GM19023 (cell line): ENCODE measurements around the gene TCHHL1.

Experiments
- ATAC-seq: cut with Tn5 transposase; IDR thresholded peaks from one replicate; pipeline ENCODE4 v1.9.1; 2021; ENCODE audit warnings: mild to moderate bottlenecking, moderate library complexity; ENCODE audit not compliant: unreplicated experiment

The TCHHL1 gene

DNA sequence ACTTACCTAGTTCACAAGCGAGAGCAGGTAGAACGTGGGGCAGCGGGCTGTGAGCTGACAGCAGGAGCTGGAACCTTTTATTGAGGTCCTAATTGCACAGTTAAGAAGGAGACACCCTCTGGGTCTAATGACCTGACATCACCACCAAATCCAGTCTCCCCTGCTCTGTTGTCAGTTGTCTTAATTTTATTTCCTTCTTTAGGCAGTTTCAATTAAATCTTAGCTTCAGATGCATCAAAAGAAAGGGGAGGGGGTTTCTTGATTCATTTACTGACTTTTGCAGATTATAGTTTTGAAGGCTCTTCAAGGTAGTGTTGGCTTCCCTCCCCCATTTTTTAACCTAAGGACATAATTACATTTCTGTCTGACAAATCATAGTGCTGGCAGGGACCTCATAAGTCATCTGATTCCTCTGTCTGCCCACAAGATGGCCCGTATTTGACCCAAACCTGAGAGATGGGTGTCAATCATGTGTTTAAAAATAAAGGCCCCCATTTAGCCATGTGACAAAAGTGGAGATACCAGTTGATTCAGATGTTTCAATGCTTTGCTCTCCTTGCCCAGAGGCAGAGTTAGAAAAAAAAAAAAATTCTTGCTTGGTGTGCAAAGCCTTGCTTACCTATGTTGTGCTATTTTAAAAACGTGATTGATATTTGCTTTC is at the start of gene TCHHL1:
Gene TCHHL1 (minus strand): TSS at position 51 of the 661 bp plus-strand sequence. CDS start 921 bp downstream, outside the sequence.
- no peak for ATAC-seq

DNA sequence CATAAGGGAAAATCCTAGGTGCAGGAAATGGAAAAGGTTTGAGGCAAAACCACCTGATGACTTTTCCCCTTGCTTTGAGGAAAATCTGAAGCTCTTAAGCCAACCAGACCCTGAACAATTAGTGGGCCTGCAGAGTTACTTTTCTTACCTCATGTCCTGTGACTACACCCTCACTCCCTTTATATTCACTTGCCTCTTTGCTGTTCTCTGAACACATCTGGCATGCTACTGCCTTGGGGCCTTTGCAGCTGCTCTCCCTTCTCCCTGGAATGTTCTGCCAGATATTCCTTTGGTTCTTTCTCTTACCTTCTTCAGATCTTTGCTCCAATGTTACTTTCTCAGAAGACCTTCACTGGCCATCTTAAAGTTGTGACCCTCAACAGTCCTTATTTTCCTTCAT is 48.4 kb upstream of the TCHHL1 start:
- ATAC-seq = no peak

DNA sequence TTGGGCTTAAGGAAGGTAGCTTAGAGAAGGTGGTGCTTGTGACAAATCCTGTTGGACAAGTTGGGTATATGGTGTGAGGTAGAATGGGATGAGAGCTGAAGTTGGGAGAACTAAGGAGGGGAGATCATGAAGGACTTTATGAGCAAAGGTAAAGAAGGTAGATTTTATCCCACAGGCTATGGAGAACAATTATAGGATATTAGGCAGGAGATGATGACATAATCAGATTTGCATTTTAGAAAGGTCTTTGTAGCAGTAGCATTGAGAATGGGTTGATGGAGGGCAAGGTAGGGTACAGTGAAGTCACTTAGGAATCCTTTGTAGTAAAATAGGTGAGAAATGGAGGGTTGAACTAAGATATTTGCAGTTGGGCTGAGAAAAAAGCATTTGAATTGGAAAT is 41.3 kb upstream of the TCHHL1 start:
- no peak for ATAC-seq

DNA sequence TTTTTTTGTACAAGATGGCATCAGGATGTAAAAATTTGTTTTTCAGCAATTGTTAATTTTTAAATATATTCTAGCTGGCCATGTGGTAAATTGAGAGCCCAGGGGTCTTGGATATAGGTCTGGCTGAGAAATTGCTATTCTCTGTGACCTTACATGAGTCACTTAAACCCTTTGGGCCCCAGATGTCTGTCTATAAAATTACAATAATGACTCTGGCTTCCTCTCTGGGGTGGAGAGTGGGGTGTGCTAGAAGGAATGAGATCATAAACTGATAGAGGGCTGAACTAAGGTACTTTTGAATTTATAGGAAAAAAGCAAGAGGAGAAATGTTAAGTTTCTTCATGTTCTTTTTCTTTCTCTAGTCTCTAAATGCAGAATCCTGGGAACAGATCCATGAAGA is 38.8 kb upstream of the TCHHL1 start:
- ATAC-seq = no peak

DNA sequence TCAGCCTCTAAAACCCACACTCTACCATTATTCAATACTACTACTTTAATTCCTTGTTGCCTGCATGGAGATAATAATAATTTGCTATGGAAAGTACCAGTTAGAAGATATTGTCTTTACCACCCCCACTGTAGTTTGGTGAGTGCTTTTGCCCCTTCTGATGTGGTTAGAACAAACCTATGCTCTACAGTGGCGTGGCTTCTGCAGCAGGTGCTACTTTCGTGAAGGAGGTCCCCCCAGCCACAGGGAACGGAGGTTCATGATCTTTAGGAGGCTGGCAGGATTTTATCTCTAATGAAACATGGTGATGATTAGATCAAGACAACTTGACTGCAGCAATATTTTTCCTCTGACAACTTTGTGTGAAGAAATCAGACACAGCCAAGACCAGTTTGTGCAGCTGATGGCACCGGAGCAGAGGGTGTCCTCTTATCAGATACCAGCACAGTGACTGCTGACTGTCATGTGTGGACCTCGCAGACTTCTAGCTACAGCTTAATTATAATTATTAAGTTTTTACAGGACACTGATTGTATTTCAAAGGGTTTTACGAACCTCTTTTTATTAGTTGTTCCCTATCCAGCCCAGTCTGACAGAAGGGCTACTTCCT is 37.1 kb upstream of the TCHHL1 start:
- no peak for ATAC-seq

DNA sequence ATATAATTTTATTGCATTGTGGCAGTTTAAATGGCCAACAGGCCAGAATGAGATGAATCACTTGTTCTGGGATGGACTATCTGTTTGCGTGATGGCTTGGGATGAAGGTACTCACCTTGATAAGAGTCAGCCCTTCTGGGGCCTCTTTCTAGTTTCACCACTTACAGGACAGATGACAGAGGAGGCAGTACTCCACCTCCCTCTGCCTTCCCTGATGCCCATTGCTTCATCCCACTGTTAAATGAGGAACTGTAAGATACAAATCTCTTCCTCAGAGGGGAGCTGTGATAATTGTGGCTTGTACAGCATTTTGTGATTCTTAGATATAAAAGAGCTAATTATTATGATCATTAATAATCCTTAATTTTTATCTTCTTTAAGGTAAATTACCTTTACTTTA is 30.1 kb upstream of the TCHHL1 start:
- ATAC-seq = no peak

DNA sequence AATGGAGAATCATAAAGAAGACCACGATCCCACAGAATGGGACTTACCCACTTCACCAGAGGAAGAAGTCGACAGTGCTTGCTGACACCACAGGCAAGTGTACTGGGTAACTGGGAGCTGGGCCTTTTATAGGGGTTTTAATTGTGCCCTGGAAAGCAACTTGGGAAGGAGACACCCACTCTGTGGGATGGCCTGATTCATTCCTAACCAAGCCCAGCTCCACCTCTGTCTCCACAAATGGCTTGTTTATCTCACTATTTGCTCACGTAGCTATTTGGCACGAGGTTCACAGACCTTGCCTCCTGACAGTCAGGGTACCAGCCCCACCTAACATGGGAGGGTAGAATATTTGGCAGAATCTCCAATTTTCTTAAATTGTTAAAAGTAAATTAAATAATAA is 26.5 kb upstream of the TCHHL1 start, which contains the start of gene TCHH:
Gene TCHH (minus strand): TSS at position 101 of the 400 bp plus-strand sequence. CDS start 1,364 bp downstream, outside the sequence.
- no peak for ATAC-seq

DNA sequence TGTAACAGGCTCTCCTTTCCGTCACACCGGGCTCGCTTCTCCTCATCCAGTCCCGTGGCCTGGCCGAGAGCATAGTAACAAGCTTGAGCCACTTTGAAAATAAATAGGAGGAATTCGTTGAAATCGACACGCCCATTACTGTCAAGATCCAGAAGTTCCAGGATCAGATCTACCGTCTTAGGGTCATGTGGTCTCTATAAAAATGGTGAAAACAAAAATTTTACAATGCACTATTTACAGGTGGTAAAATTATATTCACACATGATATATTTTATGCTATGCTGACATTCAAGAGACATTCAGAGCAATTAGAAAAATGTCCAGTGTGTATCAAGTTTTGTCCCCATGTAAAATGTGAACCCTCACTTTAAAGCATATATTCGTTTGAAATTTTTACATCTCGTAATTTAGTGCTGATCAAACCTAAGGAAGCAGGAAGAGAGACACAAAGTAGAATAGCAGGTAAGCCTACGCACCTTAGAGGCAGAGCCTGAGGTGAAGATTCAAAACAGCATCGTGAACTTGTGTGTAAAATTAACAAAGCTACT is 24.1 kb upstream of the TCHHL1 start:
- ATAC-seq = no peak

DNA sequence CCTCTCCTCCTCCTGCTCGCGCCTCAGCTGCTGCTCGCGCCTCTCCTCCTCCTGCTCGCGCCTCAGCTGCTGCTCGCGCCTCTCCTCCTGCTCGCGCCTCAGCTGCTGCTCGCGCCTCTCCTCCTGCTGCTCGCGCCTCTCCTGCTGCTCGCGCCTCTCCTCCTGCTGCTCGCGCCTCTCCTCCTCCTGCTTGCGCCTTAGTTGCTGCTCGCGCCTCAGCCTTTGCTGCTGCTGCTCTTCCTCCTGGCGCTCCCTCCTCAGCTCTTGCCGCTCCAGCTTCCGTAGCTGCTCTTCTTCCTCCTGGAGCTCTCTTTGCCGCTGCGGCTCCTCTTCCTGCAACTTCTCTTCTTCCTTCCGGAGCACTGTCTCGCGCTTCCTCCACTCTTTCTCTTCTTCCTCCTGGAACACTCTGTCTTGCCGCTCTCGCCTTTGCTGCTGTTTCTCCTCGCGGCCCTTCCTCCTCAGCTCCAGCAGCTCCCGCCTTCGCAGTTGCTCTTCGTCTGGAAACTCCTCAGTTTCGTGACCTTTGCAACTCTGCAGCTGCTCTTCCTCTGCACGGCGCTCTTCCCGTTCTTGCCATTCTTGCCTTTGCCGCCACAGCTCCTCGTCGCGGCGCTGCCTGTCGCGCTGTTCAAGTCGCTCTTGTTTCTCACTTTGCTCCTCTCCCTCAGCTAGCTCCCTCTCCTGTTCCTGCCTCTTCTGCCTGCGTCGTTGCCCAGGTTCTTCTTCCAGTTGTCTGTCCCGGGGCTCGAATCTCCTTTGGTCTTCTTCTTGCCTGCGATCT is 23.4 kb upstream of the TCHHL1 start:
- no peak for ATAC-seq

DNA sequence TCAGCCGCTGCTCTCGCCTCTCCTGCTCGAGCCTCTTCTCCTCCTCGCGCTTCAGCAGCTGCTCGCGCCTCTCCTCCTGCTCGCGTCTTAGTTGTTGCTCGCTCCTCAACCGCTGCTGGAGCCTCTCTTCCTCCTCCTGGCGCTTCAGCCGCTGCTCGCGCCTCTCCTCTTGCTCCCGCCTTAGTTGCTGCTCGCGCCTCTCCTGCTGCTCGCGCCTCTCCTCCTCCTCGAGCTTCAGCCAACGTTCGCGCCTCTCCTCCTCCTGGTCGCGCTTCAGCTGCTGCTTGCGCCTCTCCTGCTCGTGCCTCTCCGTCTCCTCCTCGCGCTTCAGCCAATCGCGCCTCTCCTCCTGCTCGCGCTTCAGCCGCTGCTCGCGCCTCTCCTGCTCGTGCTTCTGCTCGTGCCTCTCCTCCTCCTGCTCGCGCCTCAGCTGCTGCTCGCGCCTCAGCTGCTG is 22.7 kb upstream of the TCHHL1 start:
- ATAC-seq = no peak

DNA sequence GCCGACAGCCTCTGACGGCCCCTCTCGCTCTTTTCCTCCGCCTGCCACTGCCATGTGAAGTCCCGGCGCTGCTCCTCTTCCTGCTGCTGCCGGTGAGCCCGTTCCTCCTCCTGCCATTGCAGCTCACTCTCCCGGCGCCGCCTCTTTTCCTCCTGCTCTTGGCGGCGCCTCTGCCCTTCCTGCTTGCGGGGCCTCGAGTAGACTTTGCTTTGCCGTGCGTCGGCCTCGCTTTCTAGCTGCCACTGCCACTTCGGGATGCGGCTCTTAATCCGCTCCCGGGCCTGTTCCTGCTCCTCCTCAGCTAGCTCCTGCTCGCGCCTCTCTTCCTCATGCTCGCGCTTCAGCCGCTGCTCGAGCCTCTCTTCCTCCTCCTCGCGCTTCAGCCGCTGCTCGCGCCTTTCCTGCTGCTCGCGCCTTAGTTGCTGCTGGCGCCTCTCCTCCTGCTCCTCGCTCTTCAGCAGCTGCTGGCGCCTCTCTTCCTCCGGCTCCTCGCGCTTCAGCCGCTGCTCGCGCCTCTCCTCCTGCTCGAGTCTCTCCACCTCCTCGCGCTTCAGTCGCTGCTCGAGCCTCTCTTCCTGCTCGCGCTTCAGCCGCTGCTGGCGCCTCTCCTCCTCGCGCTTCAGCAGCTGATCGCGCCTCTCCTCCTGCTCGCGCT is 22.1 kb upstream of the TCHHL1 start:
- no peak for ATAC-seq

DNA sequence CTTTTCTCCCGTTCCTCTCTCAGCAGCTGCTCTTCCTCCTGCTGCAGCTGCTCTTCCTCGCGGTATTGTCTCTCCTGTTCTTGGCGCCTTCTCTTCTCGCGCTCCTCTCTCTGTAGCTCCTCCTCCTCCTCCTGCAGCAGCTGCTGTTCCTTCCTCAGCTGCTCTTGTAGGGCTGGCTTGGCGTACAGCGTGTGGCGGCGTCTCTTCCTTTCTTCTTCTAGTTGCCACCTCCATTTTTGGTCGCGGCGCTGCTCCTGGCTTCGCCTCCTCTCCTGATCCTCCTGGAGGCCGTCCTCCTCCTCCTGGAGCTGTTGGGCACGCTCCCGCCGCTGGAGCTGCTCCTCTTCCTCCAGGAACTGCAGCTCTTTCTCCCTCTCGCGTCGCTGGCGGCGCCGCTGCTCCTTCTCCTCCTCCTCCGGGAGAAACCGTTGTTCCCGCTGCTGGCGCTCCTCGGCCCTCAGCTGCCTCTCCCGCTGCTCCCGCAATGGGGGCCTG is 21.5 kb upstream of the TCHHL1 start:
- ATAC-seq = no peak

DNA sequence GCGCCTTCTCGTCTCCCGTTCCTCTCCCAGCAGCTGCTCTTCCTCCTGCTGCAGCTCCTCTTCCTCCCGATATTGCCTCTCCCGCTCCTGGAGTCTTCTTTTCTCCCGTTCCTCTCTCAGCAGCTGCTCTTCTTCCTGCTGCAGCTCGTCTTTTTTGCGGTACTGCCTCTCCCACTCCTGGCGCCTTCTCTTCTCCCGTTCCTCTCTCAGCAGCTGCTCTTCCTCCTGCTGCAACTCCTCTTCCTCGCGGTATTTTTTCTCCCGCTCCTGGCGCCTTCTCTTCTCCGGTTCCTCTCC is 21.1 kb upstream of the TCHHL1 start:
- ATAC-seq = no peak

DNA sequence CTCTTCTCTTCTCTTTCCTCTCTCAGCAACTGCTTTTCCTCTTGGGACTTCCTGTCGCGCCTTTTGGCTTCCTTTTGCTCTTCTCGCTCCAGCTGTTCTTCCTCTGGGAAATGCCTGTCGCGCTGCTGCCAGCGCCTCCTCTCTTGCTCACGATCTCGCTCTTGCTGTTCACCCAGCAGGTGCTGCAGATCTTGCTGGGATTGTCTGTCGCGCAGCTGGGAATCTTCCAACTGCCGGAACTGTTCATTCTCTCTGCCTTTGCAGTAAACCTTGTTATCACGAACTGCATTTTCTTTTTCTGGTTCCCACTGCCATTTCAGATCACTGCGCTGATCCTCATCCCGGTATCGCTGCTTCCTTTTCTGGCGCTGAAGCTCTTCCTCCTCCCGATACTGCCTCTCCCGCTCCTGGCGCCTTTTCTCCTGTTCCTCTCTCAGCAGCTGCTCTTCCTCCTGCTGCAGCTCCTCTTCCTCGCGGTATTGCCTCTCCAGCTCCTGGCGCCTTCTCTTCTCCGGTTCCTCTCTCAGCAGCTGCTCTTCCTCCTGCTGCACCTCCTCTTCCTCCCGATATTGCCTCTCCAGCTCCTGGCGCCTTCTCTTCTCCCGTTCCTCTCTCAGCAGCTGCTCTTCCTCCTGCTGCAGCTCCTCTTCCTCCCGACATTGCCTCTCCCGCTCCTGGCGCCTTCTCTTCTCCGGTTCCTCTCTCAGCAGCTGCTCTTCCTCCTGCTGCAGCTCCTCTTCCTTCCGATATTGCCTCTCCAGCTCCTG is 20.6 kb upstream of the TCHHL1 start:
- ATAC-seq = no peak

DNA sequence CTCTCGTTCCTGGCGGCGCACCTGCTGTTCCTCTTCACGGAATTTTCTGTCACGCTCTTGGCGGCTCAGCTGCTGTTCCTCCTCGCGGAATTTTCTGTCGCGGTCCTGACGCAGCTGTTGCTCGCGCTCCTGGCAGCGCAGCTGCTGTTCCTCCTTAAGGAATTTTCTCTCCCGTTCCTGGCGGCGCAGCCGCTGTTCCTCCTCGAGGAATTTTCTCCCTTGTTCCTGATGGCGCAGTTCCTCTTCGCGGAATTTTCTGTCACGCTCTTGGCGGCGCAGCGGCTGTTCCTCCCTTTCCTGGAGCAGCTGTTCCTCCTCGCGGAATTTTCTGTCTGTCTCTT is 20.0 kb upstream of the TCHHL1 start:
- no peak for ATAC-seq

DNA sequence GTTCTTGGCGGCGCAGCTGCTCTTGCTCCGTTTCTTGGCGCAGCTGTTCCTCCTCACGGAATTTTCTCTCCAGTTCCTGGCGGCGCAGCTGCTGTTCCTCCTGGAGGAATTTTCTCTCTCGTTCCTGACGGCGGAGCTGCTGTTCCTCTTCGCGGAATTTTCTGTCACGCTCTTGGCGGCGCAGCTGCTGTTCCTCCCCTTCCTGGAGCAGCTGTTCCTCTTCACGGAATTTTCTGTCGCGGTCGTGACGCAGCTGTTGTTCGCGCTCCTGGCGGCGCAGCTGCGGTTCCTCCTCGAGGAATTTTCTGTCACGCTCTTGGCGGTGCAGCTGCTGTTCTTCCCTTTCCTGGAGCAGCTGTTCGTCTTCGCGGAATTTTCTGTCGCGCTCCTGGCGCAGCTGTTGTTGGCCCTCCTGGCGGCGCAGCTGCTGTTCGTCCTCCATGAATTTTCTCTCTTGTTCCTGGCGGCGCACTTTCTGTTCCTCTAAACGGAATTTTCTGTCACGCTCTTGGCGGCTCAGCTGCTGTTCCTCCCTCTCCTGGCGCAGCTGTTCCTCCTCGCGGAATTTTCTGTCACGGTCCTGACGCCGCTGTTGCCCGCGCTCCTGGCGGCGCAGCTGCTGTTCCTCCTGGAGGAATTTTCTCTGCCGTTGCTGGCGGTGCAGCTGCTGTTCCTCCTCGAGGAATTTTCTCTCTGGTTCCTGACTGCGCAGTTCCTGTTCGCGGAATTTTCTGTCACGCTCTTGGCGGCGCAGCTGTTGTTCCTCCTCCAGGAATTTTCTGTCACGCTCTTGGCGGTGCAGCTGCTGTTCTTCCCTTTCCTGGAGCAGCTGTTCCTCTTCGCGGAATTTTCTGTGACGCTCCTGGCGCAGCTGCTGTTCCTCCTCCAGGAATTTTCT is 19.4 kb upstream of the TCHHL1 start:
- ATAC-seq = no peak

DNA sequence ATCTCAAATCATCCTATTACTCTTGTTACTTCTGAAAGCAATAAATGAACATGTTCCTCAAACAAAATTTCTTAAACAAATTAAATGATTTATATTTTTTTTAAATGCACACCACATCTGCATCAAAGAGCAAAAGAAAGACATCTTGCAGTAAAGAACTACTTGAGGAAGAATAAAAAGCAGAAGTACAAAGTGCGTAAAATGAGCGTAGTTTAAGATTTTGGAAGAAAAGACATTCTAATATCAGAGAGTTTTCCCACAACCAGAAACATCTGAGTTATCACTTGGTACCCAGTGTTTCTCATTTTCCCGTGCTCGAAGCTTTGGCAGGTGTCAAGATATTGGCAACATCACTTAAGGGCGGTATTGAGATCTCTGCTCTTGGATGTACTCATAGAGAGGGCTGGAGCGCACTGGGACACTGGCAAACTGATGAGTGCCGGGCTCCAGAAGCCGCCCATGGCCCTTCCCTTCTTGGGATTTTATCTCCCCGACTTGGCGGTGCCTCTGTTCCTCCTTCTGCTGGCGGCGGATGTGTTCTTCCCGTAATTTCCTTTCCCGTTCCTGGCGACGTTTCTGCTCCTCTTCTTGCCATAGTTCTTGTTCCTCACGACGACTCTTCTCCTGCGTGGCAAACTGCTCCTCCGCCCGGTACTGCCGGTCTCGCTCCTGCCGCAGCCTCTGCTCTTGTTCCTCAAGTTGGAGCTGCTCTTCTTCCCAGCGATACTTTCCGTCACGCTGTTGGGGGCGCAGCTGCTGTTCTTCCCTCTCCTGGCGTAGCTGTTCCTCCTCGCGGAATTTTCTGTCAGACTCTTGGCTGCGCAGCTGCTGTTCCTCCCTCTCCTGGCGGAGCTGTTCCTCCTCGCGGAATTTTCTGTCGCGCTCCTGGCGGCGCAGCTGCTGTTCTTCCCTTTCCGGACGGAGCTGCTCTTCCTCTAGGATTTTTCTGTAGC is 18.4 kb upstream of the TCHHL1 start:
- ATAC-seq = no peak

DNA sequence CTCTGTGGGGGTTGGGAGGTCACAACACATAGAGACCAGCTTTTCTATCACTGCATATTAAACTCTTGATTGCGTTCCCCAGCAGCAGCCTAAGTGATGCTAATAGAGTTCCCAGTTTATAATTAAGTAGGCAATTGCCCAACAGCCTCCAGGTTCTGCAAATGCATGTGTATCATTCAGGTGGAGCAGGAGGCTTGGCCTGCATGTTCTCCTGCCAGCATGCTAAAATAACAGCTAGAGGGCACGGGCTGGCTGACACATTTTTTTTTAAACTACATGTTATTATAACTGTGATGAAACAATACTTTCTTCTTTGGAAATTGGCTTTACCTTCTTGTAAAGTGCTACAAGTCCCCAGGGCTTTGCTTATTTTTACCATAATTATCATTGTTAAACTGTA is 16.0 kb upstream of the TCHHL1 start:
- no peak for ATAC-seq
